OCI-LY1 (cell line): ENCODE data around the gene AIRE.

Experiments used
- EZH2 ChIP-seq: fragments of 200-600 bp; sonication (generic), shearing (Covaris generic); IDR thresholded peaks from 2 replicates; pipeline ENCODE4 v1.8.0; 2017; ENCODE audit warnings: borderline replicate concordance, mixed run types, mild to moderate bottlenecking, antibody characterized with exemption, low read length, moderate library complexity, mixed read lengths
- TF ChIP-seq, protein P1 (sequence below): fragments of 200-600 bp; sonication (generic), shearing (Covaris generic); IDR thresholded peaks from 2 replicates; pipeline ENCODE4 v1.5.1; 2017; ENCODE audit warnings: mild to moderate bottlenecking, antibody characterized with exemption, low read length, moderate library complexity, mixed read lengths

DNA sequence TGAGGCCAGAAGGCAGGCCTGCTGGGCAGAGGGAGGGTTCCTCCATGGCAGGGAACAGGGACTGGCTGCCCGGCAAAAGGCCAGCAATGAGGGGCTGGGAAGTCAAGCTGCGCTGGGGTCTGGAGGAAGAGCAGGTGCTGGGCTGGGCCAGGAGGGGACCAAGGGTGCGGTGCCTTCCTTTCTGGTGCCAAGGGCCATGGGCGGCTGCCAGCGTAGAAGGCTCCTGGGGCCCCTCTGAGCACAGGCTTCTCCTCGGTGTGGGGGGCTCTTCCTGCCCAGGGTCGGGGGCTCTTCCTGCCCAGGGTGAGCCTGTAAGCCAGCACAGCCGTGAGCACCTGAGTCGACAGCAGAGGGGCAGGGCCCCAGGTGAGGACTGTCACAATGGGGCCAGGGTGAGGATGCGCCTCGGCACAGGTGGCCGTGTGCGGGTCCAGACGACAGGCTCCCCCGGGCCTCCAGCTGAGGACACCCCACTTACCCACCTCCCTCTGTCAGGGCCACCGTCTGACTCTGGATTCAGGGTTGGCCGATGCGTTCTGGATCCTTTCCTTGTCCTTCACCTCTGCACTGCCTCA lies 13.3 kb upstream of the AIRE start:
- TF ChIP-seq, protein P1, sequence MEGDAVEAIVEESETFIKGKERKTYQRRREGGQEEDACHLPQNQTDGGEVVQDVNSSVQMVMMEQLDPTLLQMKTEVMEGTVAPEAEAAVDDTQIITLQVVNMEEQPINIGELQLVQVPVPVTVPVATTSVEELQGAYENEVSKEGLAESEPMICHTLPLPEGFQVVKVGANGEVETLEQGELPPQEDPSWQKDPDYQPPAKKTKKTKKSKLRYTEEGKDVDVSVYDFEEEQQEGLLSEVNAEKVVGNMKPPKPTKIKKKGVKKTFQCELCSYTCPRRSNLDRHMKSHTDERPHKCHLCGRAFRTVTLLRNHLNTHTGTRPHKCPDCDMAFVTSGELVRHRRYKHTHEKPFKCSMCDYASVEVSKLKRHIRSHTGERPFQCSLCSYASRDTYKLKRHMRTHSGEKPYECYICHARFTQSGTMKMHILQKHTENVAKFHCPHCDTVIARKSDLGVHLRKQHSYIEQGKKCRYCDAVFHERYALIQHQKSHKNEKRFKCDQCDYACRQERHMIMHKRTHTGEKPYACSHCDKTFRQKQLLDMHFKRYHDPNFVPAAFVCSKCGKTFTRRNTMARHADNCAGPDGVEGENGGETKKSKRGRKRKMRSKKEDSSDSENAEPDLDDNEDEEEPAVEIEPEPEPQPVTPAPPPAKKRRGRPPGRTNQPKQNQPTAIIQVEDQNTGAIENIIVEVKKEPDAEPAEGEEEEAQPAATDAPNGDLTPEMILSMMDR = no peak
- TF ChIP-seq EZH2 = no peak
